GM08714 (cell line): Measurements from ENCODE around the gene RAB40C.
"Not testable (repeated sequence)": the region's sequence is repeated elsewhere in the genome, so short reads cannot be mapped to it uniquely, and the experiment has no call there.

Experiments used
- H3K4me3 ChIP-seq: fragments of 200-500 bp; sonication (Bioruptor generic); 2 replicates; pipeline ENCODE4 v1.5.1; 2014; ENCODE audit warnings: mild to moderate bottlenecking, low read length, inconsistent platforms
- ZNF274 ChIP-seq: IDR thresholded peaks from 2 replicates; pipeline ENCODE4 v1.6.1; 2012; ENCODE audit warnings: mild to moderate bottlenecking, low read depth, low read length

RAB40C gene

GRCh38 chr16:586645-587590 is 2.9 kb upstream of the RAB40C start:
- TF ChIP-seq ZNF274 = no peak
- peak overlapping the region; percentile 83; the same call in 1 of the 2 replicates for H3K4me3 ChIP-seq

GRCh38 chr16:588639-588888 is 1.3 kb upstream of the RAB40C start:
- H3K4me3 ChIP-seq = peak overlapping the region; percentile 83
- TF ChIP-seq ZNF274 = no peak

- H3K4me3 ChIP-seq = peak overlapping the region; percentile 83
- no peak for TF ChIP-seq ZNF274
These were observed 793 bp upstream of the RAB40C start for GRCh38 chr16:588889-589657.

GRCh38 chr16:590188-590814 is 435 bp downstream of the RAB40C start:
- peak overlapping the region; percentile 77 for H3K4me3 ChIP-seq
- no peak for TF ChIP-seq ZNF274

- no peak for TF ChIP-seq ZNF274
These were observed 942 bp downstream of the RAB40C start for GRCh38 chr16:590815-591200.

GRCh38 chr16:591231-591630 is 1.4 kb downstream of the RAB40C start:
- no peak for TF ChIP-seq ZNF274
- H3K4me3 ChIP-seq = no peak overlapping the region; the same call in 1 of the 2 replicates

More at GRCh38 chr16:590815-591200, 942 bp downstream of the RAB40C start:
- H3K4me3 ChIP-seq = peak overlapping the region; percentile 77

- no peak for TF ChIP-seq ZNF274
- H3K4me3 ChIP-seq = no peak overlapping the region
These were observed 2.1 kb downstream of the RAB40C start for GRCh38 chr16:591892-592517.

GRCh38 chr16:592518-593306 is 2.8 kb downstream of the RAB40C start:
- TF ChIP-seq ZNF274 = no peak
- no peak overlapping the region for H3K4me3 ChIP-seq

GRCh38 chr16:593406-593805 is 3.5 kb downstream of the RAB40C start:
- no peak overlapping the region for H3K4me3 ChIP-seq
- no peak for TF ChIP-seq ZNF274

- no peak for TF ChIP-seq ZNF274
- H3K4me3 ChIP-seq = no peak overlapping the region
These were observed 3.9 kb downstream of the RAB40C start for GRCh38 chr16:593807-594206.

GRCh38 chr16:595094-595528 is 5.2 kb downstream of the RAB40C start:
- TF ChIP-seq ZNF274 = no peak
- H3K4me3 ChIP-seq = no peak overlapping the region

- no peak for TF ChIP-seq ZNF274
- H3K4me3 ChIP-seq = no peak overlapping the region
These were observed 6.3 kb downstream of the RAB40C start for GRCh38 chr16:595942-596735.

GRCh38 chr16:596736-597060 is 6.8 kb downstream of the RAB40C start:
- H3K4me3 ChIP-seq = no peak overlapping the region

GRCh38 chr16:597655-598054 is 7.8 kb downstream of the RAB40C start:
- H3K4me3 ChIP-seq = not testable (repeated sequence)

More at GRCh38 chr16:596736-597060, 6.8 kb downstream of the RAB40C start:
- no peak for TF ChIP-seq ZNF274
